ENCODE results near the gene SCMH1.

Gene SCMH1

GRCh38 chr1:41003640-41004220 is 238.4 kb downstream of the SCMH1 start:
- Histone ChIP-seq H3K4me1 (ENCODE audit: low read length) (peaks cover 26% of the 10 kb centered on the region), H3K27me3 (ENCODE audit: low read depth, low read length) (no peaks in the 10 kb centered on the region), H3K9me3 (ENCODE audit: insufficient read depth, low read length) (no peaks in the 10 kb centered on the region), H4K20me1 (ENCODE audit: insufficient read depth, low read length) (peaks cover 13% of the 10 kb centered on the region), H3K79me2 (ENCODE audit: low read length) (peaks cover 17% of the 10 kb centered on the region), H2AFZ (ENCODE audit: low read depth, low read length) (no peak overlapping the region), H3K27ac (ENCODE audit: low read length) (peak overlapping the region; percentile 80), H3K9ac (ENCODE audit: low read length) (no peak overlapping the region), H3K36me3 (replicated peaks; ENCODE audit: low read depth, low read length) (peaks cover 52% of the 10 kb centered on the region), H3K4me3 (ENCODE audit: low read length) (peak overlapping the region; percentile 32), H3K4me2 (ENCODE audit: low read length) (peak overlapping the region; percentile 65)
- TF ChIP-seq CTCF (IDR thresholded peaks at IDR 0.05; ENCODE audit: low read depth, low read length) (peak; percentile 69), EZH2phosphoT487 (IDR thresholded peaks at IDR 0.05; ENCODE audit: low read depth) (no peak)

- Histone ChIP-seq H3K4me1 (ENCODE audit: low read length) (peaks cover 26% of the 10 kb centered on the region), H3K9ac (ENCODE audit: low read length) (no peak overlapping the region)
Measured at GRCh38 chr1:41003127-41003639, 238.9 kb downstream of the SCMH1 start.

GRCh38 chr1:40998668-40999067 is 243.4 kb downstream of the SCMH1 start:
- no peak overlapping the region for H3K4me3 ChIP-seq (ENCODE audit: low read length)
- no peak overlapping the region for H3K27ac ChIP-seq (ENCODE audit: low read length)
- H4K20me1 ChIP-seq (ENCODE audit: insufficient read depth, low read length) = peaks cover 6% of the 10 kb centered on the region
- H3K27me3 ChIP-seq (ENCODE audit: low read depth, low read length) = no peaks in the 10 kb centered on the region
- H3K36me3 ChIP-seq (replicated peaks; ENCODE audit: low read depth, low read length) = peaks cover 44% of the 10 kb centered on the region
- H3K4me1 ChIP-seq (ENCODE audit: low read length) = peaks cover 19% of the 10 kb centered on the region
- H3K9me3 ChIP-seq (ENCODE audit: insufficient read depth, low read length) = no peaks in the 10 kb centered on the region
- TF ChIP-seq CTCF (IDR thresholded peaks at IDR 0.05; ENCODE audit: low read depth, low read length) (no peak), EZH2phosphoT487 (IDR thresholded peaks at IDR 0.05; ENCODE audit: low read depth) (no peak)
- H3K4me2 ChIP-seq (ENCODE audit: low read length) = no peak overlapping the region
- H3K9ac ChIP-seq (ENCODE audit: low read length) = no peak overlapping the region
- H2AFZ ChIP-seq (ENCODE audit: low read depth, low read length) = no peak overlapping the region
- peaks cover 14% of the 10 kb centered on the region for H3K79me2 ChIP-seq (ENCODE audit: low read length)

More at GRCh38 chr1:41003127-41003639, 238.9 kb downstream of the SCMH1 start:
- TF ChIP-seq CTCF (IDR thresholded peaks at IDR 0.05; ENCODE audit: low read depth, low read length) (no peak), EZH2phosphoT487 (IDR thresholded peaks at IDR 0.05; ENCODE audit: low read depth) (no peak)
- Histone ChIP-seq H3K36me3 (replicated peaks; ENCODE audit: low read depth, low read length) (peaks cover 52% of the 10 kb centered on the region), H3K9me3 (ENCODE audit: insufficient read depth, low read length) (no peaks in the 10 kb centered on the region), H2AFZ (ENCODE audit: low read depth, low read length) (no peak overlapping the region), H3K4me3 (ENCODE audit: low read length) (peak overlapping the region; percentile 32), H3K27me3 (ENCODE audit: low read depth, low read length) (no peaks in the 10 kb centered on the region), H3K27ac (ENCODE audit: low read length) (peak overlapping the region; percentile 80), H3K4me2 (ENCODE audit: low read length) (peak overlapping the region; percentile 65), H3K79me2 (ENCODE audit: low read length) (peaks cover 21% of the 10 kb centered on the region), H4K20me1 (ENCODE audit: insufficient read depth, low read length) (peaks cover 13% of the 10 kb centered on the region)

DNA sequence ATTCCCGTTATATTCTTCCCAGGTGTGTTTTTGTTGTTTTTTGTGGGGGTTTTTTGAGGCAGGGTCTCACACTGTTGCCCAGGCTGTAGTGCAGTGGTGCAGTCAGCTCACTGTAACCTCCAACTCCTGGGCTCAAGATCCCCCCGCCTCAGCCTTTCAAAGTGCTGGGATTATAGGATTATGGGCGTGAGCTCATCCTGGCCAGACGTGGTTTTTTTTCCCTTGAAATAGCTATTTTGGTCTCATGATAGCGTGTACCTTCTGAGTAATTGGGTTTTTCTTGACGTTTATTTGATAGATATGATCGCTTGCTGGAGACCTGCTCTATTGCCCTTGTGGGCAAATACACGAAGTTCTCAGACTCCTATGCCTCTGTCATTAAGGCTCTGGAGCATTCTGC is 245.0 kb downstream of the SCMH1 start:
- H3K79me2 ChIP-seq (ENCODE audit: low read length) = peaks cover 18% of the 10 kb centered on the region
- H3K4me3 ChIP-seq (ENCODE audit: low read length) = no peak overlapping the region
- no peaks in the 10 kb centered on the region for H4K20me1 ChIP-seq (ENCODE audit: insufficient read depth, low read length)
- no peak overlapping the region for H2AFZ ChIP-seq (ENCODE audit: low read depth, low read length)
- peaks cover 4% of the 10 kb centered on the region for H3K4me1 ChIP-seq (ENCODE audit: low read length)
- H3K9ac ChIP-seq (ENCODE audit: low read length) = no peak overlapping the region
- TF ChIP-seq EZH2phosphoT487 (IDR thresholded peaks at IDR 0.05; ENCODE audit: low read depth) (no peak), CTCF (IDR thresholded peaks at IDR 0.05; ENCODE audit: low read depth, low read length) (no peak)
- no peaks in the 10 kb centered on the region for H3K9me3 ChIP-seq (ENCODE audit: insufficient read depth, low read length)
- no peak overlapping the region for H3K4me2 ChIP-seq (ENCODE audit: low read length)
- peaks cover 46% of the 10 kb centered on the region for H3K36me3 ChIP-seq (replicated peaks; ENCODE audit: low read depth, low read length)
- H3K27me3 ChIP-seq (ENCODE audit: low read depth, low read length) = no peaks in the 10 kb centered on the region
- H3K27ac ChIP-seq (ENCODE audit: low read length) = no peak overlapping the region

Data from OCI-LY3 (cell line).